ENCODE measurements around the gene PIK3R5. TPM values are rescaled to one million over a fixed set of nuclear protein-coding genes. Genes with fewer than 3 reads are reported as not detected.

Gene PIK3R5
- polyA plus RNA-seq, 1 donor (not counting 4 experiments of a cell fraction or from before 2014, with no cell fraction given) = not detected

- no peaks in the 10 kb centered on the region for H3K9me1 ChIP-seq (ENCODE audit: control insufficient read depth, extremely low read depth, insufficient read depth, low read length)
- H3K4me1 ChIP-seq (ENCODE audit: control insufficient read depth, extremely low read depth, insufficient read depth, low read length) = no peaks in the 10 kb centered on the region
- H3K79me2 ChIP-seq (ENCODE audit: control insufficient read depth, insufficient read depth, low read length) = no peaks in the 10 kb centered on the region
- no peaks in the 10 kb centered on the region for H3K27me3 ChIP-seq (ENCODE audit: control insufficient read depth, extremely low read depth, insufficient read depth, low read length)
- no peak overlapping the region for H2AFZ ChIP-seq (ENCODE audit: control insufficient read depth, low read length)
- no peak for DNase-seq (ENCODE audit: low read depth, low spot score)
- no peaks in the 10 kb centered on the region for H3K36me3 ChIP-seq (ENCODE audit: control insufficient read depth in 2 of 2, extremely low read depth in 1 of 2, insufficient read depth in 2 of 2, low read length in 2 of 2)
- no peak overlapping the region for H3K27ac ChIP-seq (ENCODE audit: control insufficient read depth, insufficient read depth, low read length)
- H3K9ac ChIP-seq (ENCODE audit: control insufficient read depth, extremely low read depth, insufficient read depth, low read length) = no peak overlapping the region
- no peaks in the 10 kb centered on the region for H4K20me1 ChIP-seq (ENCODE audit: control insufficient read depth, extremely low read depth, insufficient read depth, low read length)
- FAIRE-seq = no peak
- dilution Hi-C loops (cut with MboI; ENCODE audit: extremely low pct_ligation_motif_present, low sequenced_read_pairs) = no loop called here
- no peak overlapping the region for H3K4me3 ChIP-seq (ENCODE audit: control insufficient read depth in 2 of 3, extremely low read depth in 1 of 3, insufficient read depth in 2 of 3, low read depth in 1 of 3, low read length in 3 of 3)
- H3K9me3 ChIP-seq (ENCODE audit: control insufficient read depth, low read depth, low read length) = no peaks in the 10 kb centered on the region
- TF ChIP-seq CTCF (optimal IDR thresholded peaks at IDR 0.05 in 1 of 3, IDR thresholded peaks at IDR 0.05 in 1 of 3, conservative IDR thresholded peaks at IDR 0.05 in 1 of 3; ENCODE audit: extremely low read depth in 1 of 3, insufficient read depth in 2 of 3, low read length in 3 of 3) = no peak
- TF ChIP-seq EZH2 (IDR thresholded peaks at IDR 0.05; ENCODE audit: low read length) = no peak
- no peak overlapping the region for H3K4me2 ChIP-seq (ENCODE audit: control insufficient read depth, extremely low read depth, insufficient read depth, low read depth, low read length)
Observed at GRCh38 chr17:8839410-8839935, 126.0 kb downstream of the PIK3R5 start.

- H3K4me3 ChIP-seq (ENCODE audit: control insufficient read depth in 2 of 3, extremely low read depth in 1 of 3, insufficient read depth in 2 of 3, low read depth in 1 of 3, low read length in 3 of 3) = no peak overlapping the region
- DNase-seq (ENCODE audit: low read depth, low spot score) (no peak), FAIRE-seq (no peak)
- no peaks in the 10 kb centered on the region for H3K27me3 ChIP-seq (ENCODE audit: control insufficient read depth, extremely low read depth, insufficient read depth, low read length)
- no peak overlapping the region for H3K4me2 ChIP-seq (ENCODE audit: control insufficient read depth, extremely low read depth, insufficient read depth, low read depth, low read length)
- H3K9me1 ChIP-seq (ENCODE audit: control insufficient read depth, extremely low read depth, insufficient read depth, low read length) = no peaks in the 10 kb centered on the region
- no peaks in the 10 kb centered on the region for H3K36me3 ChIP-seq (ENCODE audit: control insufficient read depth in 2 of 2, extremely low read depth in 1 of 2, insufficient read depth in 2 of 2, low read length in 2 of 2)
- no peaks in the 10 kb centered on the region for H3K9me3 ChIP-seq (ENCODE audit: control insufficient read depth, low read depth, low read length)
- no peak overlapping the region for H3K27ac ChIP-seq (ENCODE audit: control insufficient read depth, insufficient read depth, low read length)
- no peaks in the 10 kb centered on the region for H3K4me1 ChIP-seq (ENCODE audit: control insufficient read depth, extremely low read depth, insufficient read depth, low read length)
- H3K79me2 ChIP-seq (ENCODE audit: control insufficient read depth, insufficient read depth, low read length) = no peaks in the 10 kb centered on the region
- dilution Hi-C loops (cut with MboI; ENCODE audit: extremely low pct_ligation_motif_present, low sequenced_read_pairs) = no loop called here
- H2AFZ ChIP-seq (ENCODE audit: control insufficient read depth, low read length) = no peak overlapping the region
- H4K20me1 ChIP-seq (ENCODE audit: control insufficient read depth, extremely low read depth, insufficient read depth, low read length) = no peaks in the 10 kb centered on the region
- no peak overlapping the region for H3K9ac ChIP-seq (ENCODE audit: control insufficient read depth, extremely low read depth, insufficient read depth, low read length)
- no peak for TF ChIP-seq EZH2 (IDR thresholded peaks at IDR 0.05; ENCODE audit: low read length)
- no peak for TF ChIP-seq CTCF (optimal IDR thresholded peaks at IDR 0.05 in 1 of 3, IDR thresholded peaks at IDR 0.05 in 1 of 3, conservative IDR thresholded peaks at IDR 0.05 in 1 of 3; ENCODE audit: extremely low read depth in 1 of 3, insufficient read depth in 2 of 3, low read length in 3 of 3)
Observed at GRCh38 chr17:8838551-8839095, 126.9 kb downstream of the PIK3R5 start.
